Esophagus squamous epithelium (tissue), 4 donors: Measurements from ENCODE around the gene MICAL3.

Experiments used
- POLR2A ChIP-seq, 4 donors: fragments of 450-650 bp; IDR thresholded peaks; one replicate each; pipeline ENCODE4 v1.6.1; 2017; ENCODE audit warnings: antibody characterized with exemption in 4 of 4, mild to moderate bottlenecking in 4 of 4, moderate library complexity in 3 of 4
- TF ChIP-seq, protein P1 (sequence below), 6 experiments: fragments of 450-650 bp in 4 of 6; fragments of 200-600 bp in 2 of 6; sonication (generic) in 2 of 6; IDR thresholded peaks; one replicate each; pipeline ENCODE4 v1.5.1; 2016 to 2019; ENCODE audit warnings: antibody characterized with exemption in 6 of 6, mild to moderate bottlenecking in 4 of 6, moderate library complexity in 4 of 6

DNA sequence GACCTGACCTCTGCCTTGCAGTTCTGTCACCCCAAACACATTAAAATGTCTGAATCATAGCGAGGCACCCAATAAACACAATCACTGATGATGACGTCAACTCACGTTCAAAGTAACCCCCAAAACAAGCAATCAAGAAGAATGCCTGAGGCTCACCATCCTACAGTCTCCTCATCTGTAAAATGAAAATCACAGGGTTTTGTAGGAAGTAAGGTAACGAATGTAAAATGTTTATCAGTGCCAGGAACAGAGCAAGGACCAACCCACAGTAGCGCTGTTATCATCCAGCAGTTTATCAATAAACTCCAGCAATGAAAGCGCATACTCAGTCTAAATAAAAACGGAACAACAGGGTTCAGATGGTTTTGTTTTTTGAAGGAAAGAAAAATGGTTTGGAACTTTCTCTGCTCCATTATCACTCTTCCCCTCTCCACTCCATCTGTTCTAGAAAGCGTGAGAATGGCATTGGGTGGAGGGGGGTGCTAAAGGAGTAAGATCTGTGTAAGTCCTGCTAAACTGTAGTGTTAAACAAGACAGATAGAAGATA is 110.5 kb downstream of the MICAL3 start:
- TF ChIP-seq, protein P1, sequence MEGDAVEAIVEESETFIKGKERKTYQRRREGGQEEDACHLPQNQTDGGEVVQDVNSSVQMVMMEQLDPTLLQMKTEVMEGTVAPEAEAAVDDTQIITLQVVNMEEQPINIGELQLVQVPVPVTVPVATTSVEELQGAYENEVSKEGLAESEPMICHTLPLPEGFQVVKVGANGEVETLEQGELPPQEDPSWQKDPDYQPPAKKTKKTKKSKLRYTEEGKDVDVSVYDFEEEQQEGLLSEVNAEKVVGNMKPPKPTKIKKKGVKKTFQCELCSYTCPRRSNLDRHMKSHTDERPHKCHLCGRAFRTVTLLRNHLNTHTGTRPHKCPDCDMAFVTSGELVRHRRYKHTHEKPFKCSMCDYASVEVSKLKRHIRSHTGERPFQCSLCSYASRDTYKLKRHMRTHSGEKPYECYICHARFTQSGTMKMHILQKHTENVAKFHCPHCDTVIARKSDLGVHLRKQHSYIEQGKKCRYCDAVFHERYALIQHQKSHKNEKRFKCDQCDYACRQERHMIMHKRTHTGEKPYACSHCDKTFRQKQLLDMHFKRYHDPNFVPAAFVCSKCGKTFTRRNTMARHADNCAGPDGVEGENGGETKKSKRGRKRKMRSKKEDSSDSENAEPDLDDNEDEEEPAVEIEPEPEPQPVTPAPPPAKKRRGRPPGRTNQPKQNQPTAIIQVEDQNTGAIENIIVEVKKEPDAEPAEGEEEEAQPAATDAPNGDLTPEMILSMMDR (IDR thresholded peaks at IDR 0.05): no peak
- TF ChIP-seq POLR2A (IDR thresholded peaks at IDR 0.05): no peak
